K562 (cell line): ENCODE results near the gene NME8. TPM values are rescaled to one million over a fixed set of nuclear protein-coding genes. Genes with fewer than 3 reads are reported as not detected.

Experiments used
- ATAC-seq: fragments of 200-7000 bp; cut with Tn5 transposase; 3 replicates; pipeline ENCODE4 v1.9.1; 2020; ENCODE audit warnings: moderate library complexity
- BruUV-seq: library from RNA; stranded (reverse); fragments of 400-500 nt; replicated peaks from 2 replicates; lab custom pipeline; 2021; lab: Mats Ljungman, UMichigan
- CTCF ChIA-PET: fragments of 300-600 bp; formaldehyde crosslinking; extraction: SDS; loops from one replicate; lab custom pipeline; 2021; ENCODE audit warnings: low intra/inter-chr PET ratio; lab: Yijun Ruan, JAX
- POLR2A ChIA-PET: fragments of 300-600, 350-650 bp; sonication (Branson Sonifier 250); formaldehyde crosslinking; extraction: SDS; loops from one replicate; lab custom pipeline; 2021; ENCODE audit warnings: antibody characterized with exemption, inconsistent platforms; lab: Yijun Ruan, JAX
- DNase-seq, 4 experiments: peaks; one replicate each; pipeline versions ENCODE4 v3.0.0 to v3.0.0-alpha.2; 2011 to 2018; ENCODE audit warnings: low spot score in 3 of 4, mixed read lengths in 3 of 4; ENCODE audit errors: extremely low read depth in 1 of 4
- FAIRE-seq: peaks from 2 replicates; lab custom pipeline; 2011; peaks lifted over from hg19 to GRCh38; lab: Jason Lieb, UNC
- H2AFZ ChIP-seq: 2 replicates; pipeline ENCODE4 v1.6.0; 2011; ENCODE audit warnings: low read depth, low read length, control low read depth, inconsistent platforms
- H3K27ac ChIP-seq: fragments of 200-600 bp; 3 replicates; pipeline ENCODE4 v1.8.0; 2011; ENCODE audit warnings: low read depth, mild to moderate bottlenecking, control low read depth, inconsistent platforms, low read length, moderate library complexity, mixed read lengths; ENCODE audit errors: extremely low read depth
- H3K27me3 ChIP-seq, 2 experiments: fragments of 300-600 bp in 1 of 2; 2 replicates in 1 of 2; 3 replicates in 1 of 2; pipeline versions ENCODE4 v1.6.0 to v1.8.0; 2011; ENCODE audit warnings: inconsistent platforms in 2 of 2, low read length in 2 of 2, mild to moderate bottlenecking in 1 of 2, mixed read lengths in 1 of 2, moderate library complexity in 1 of 2; ENCODE audit not compliant: control insufficient read depth in 2 of 2, insufficient read depth in 2 of 2
- H3K36me3 ChIP-seq: fragments of 300-600 bp; 3 replicates; pipeline ENCODE4 v1.8.0; 2011; ENCODE audit warnings: mild to moderate bottlenecking, low read length, inconsistent platforms; ENCODE audit not compliant: control insufficient read depth, insufficient read depth
- H3K4me1 ChIP-seq, 2 experiments: fragments of 200-600 bp in 1 of 2; replicated peaks in 1 of 2; 2 replicates in 1 of 2; 3 replicates in 1 of 2; pipeline versions ENCODE4 v1.5.1 to v1.8.0; 2011; ENCODE audit warnings: inconsistent platforms in 2 of 2, low read length in 2 of 2, mild to moderate bottlenecking in 1 of 2, mixed read lengths in 1 of 2, moderate library complexity in 1 of 2; ENCODE audit not compliant: control insufficient read depth in 2 of 2, insufficient read depth in 2 of 2
- H3K4me2 ChIP-seq: 2 replicates; pipeline ENCODE4 v1.6.1; 2011; ENCODE audit warnings: low read length, control low read depth, inconsistent platforms, mixed read lengths; ENCODE audit not compliant: insufficient read depth
- H3K4me3 ChIP-seq: fragments of 200-600 bp; sonication (generic), shearing (Covaris generic); 2 replicates; pipeline ENCODE4 v1.5.1; 2016; ENCODE audit warnings: control low read depth, inconsistent platforms
- H3K79me2 ChIP-seq: fragments of 200-600 bp; 3 replicates; pipeline ENCODE4 v1.8.0; 2011; ENCODE audit warnings: low read length, inconsistent platforms; ENCODE audit not compliant: control insufficient read depth, insufficient read depth
- H3K9ac ChIP-seq, 2 experiments: 2 replicates each; pipeline versions ENCODE4 v1.6.0 to v1.6.1; 2011; ENCODE audit warnings: low read depth in 2 of 2, low read length in 2 of 2, control low read depth in 1 of 2, inconsistent platforms in 1 of 2, mild to moderate bottlenecking in 1 of 2, mixed read lengths in 1 of 2; ENCODE audit not compliant: insufficient read depth in 1 of 2
- H3K9me1 ChIP-seq: one replicate; pipeline ENCODE4 v1.6.0; 2011; ENCODE audit warnings: inconsistent platforms, mild to moderate bottlenecking, low read length, moderate library complexity; ENCODE audit not compliant: control insufficient read depth, insufficient read depth
- H3K9me3 ChIP-seq: replicated peaks from 2 replicates; pipeline ENCODE4 v1.5.1; 2011; ENCODE audit warnings: low read depth, low read length, inconsistent platforms; ENCODE audit not compliant: control insufficient read depth, insufficient read depth
- H4K20me1 ChIP-seq: replicated peaks from 2 replicates; pipeline ENCODE4 v1.6.1; 2011; ENCODE audit warnings: low read length, inconsistent platforms, mixed read lengths; ENCODE audit not compliant: control insufficient read depth, insufficient read depth
- REST ChIP-seq, 2 experiments: fragments of 450-650 bp; formaldehyde crosslinking in 1 of 2; IDR thresholded peaks; 2 replicates each; pipeline versions ENCODE4 v1.4.0 to v1.6.1; 2014 to 2020; ENCODE audit warnings: mild to moderate bottlenecking in 2 of 2, borderline replicate concordance in 1 of 2, low read depth in 1 of 2
- SIRT6 ChIP-seq: IDR thresholded peaks from one replicate; pipeline ENCODE4 v1.6.1; 2012; ENCODE audit warnings: low read depth, mild to moderate bottlenecking, control low read depth, inconsistent platforms, low read length, moderate library complexity
- TAF1 ChIP-seq: IDR thresholded peaks from 2 replicates; pipeline ENCODE4 v1.6.1; 2011; ENCODE audit warnings: mild to moderate bottlenecking, low read length, moderate library complexity; ENCODE audit not compliant: insufficient read depth, control insufficient read depth, severe bottlenecking; ENCODE audit errors: extremely low read depth
- ZBTB2 ChIP-seq: fragments of 450-650 bp; IDR thresholded peaks from 2 replicates; pipeline ENCODE4 v1.6.1; 2016; ENCODE audit warnings: antibody characterized with exemption
- WGBS: fragments of 100-300 bp; shearing (Covaris generic); methylation state at CpG from one replicate; pipeline ENCODE4 v1.1.6; 2016; ENCODE audit warnings: low coverage, mixed read lengths; ENCODE audit not compliant: insufficient coverage; ENCODE audit errors: missing lambda C conversion rate; 5-methylcytosine and 5-hydroxymethylcytosine counted together
- in situ Hi-C: fragments of 300-500 bp; cut with MboI; formaldehyde crosslinking; loops from 4 replicates; pipeline ENCODE4 v1.15.0; 2018; ENCODE audit warnings: inconsistent platforms, mixed read lengths
- intact Hi-C: fragments of 100-400 bp; cut with micrococcal nuclease; formaldehyde crosslinking; loops from 2 replicates; pipeline ENCODE4 v1.14.2; 2022
- polyA plus RNA-seq, 8 experiments: library from polyadenylated mRNA; depleted of rRNA in 4 of 8; stranded (reverse) in 5 of 8; unstranded in 3 of 8; fragments of >200 nt; fragmentation: Nextera tagmentation in 2 of 8; fragmentation: Illumina TruSeq in 1 of 8; extraction: Ambion mirVana in 2 of 8; extraction: Trizol in 1 of 8; gene quantifications; 2 replicates each; pipeline versions ENCODE4 v1.2.1 to v1.2.3, GENCODE V29; 2011 to 2014; ENCODE audit warnings: inconsistent platforms in 1 of 8, missing spikeins in 1 of 8
- total RNA-seq, 7 experiments: library from RNA; depleted of rRNA in 6 of 7; stranded (reverse); fragments of >200 nt in 6 of 7; fragmentation: Illumina TruSeq in 2 of 7; extraction: Trizol in 2 of 7; gene quantifications; 2 replicates each; pipeline versions ENCODE4 v1.2.1 to v1.2.3, GENCODE V29; 2011 to 2021; ENCODE audit warnings: low replicate concordance in 1 of 7

The NME8 gene
- total and polyA plus RNA-seq, 9 of the 15 experiments (the other 6 are each of a cell fraction or from before 2014, with no cell fraction given) = not detected

GRCh38 chr7:37924491-37925041, 76.2 kb downstream of the NME8 start:
- POLR2A ChIA-PET = no interaction called here
- no peak overlapping the region for H3K4me3 ChIP-seq
- H3K27ac ChIP-seq = no peak overlapping the region
- H3K4me2 ChIP-seq = no peak overlapping the region
- no peak overlapping the region for H3K9ac ChIP-seq
- CTCF ChIA-PET = no interaction called here
- FAIRE-seq (no peak), ATAC-seq (no peak), DNase-seq (no peak)
- in situ Hi-C loops = no loop called here
- BruUV-seq = no TSS peak
- peaks cover 9 to 20% of the 10 kb centered on the region in 2 experiments; a peak in 4 of 5 replicates for H3K4me1 ChIP-seq
- no peaks in the 10 kb centered on the region for H3K9me3 ChIP-seq
- H3K79me2 ChIP-seq = no peaks in the 10 kb centered on the region
- TF ChIP-seq REST (IDR thresholded peaks at IDR 0.05; ENCODE audit: borderline replicate concordance) (no peak), REST (CRISPR knock-in tag; IDR thresholded peaks at IDR 0.05; ENCODE audit: low read depth) (no peak), ZBTB2 (no peak), TAF1 (no peak), SIRT6 (no peak)
- no peaks in the 10 kb centered on the region for H3K9me1 ChIP-seq
- intact Hi-C loops = no loop called here
- no peaks in the 10 kb centered on the region for H3K36me3 ChIP-seq
- no peaks in the 10 kb centered on the region for H3K27me3 ChIP-seq
- no peak overlapping the region for H2AFZ ChIP-seq
- no peaks in the 10 kb centered on the region for H4K20me1 ChIP-seq
- 48% methylated on average over 3 of the region's 3 CpGs for WGBS
